ENCODE results near the gene VPS33A. TPM values are rescaled to one million over a fixed set of nuclear protein-coding genes. Genes with fewer than 3 reads are reported as not detected.

The VPS33A gene
- total and polyA plus RNA-seq, 2 of the 13 experiments (the other 11 are each of a cell fraction or from before 2014, with no cell fraction given): 11.0 to 43.6 TPM

DNA sequence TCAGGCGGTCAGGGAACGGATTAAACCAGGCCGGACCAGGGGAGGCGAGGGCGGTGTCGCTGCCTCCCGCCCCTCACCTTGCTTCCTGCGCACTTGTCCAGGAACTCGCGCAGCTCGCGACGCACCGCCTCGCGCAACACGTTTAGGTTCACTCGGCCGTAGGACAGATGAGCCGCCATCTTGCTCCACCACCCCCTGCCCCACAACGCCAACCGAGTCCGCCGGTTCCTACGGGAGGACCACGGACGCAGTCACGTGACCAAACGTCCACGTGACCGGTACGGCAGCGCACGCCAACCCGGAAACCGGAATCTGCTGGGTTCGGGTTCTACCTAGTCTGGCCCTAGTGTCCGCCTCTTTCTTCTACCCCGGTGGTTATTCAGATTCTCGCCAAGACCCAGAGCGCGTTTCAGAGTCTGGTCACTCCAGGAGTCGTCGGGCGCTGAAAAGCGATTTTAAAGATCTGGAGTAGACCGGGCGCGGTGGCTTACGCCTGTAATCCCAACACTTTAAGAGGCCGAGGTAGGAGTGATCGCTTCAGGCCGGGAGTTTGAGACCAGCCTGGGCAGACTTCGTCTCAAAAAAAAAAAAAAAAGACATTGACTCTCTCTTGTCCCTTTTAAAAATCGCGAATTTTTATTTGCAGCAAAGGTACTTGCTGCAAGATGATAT lies at the start of gene VPS33A (continued):
- TF ChIP-seq, protein P1, sequence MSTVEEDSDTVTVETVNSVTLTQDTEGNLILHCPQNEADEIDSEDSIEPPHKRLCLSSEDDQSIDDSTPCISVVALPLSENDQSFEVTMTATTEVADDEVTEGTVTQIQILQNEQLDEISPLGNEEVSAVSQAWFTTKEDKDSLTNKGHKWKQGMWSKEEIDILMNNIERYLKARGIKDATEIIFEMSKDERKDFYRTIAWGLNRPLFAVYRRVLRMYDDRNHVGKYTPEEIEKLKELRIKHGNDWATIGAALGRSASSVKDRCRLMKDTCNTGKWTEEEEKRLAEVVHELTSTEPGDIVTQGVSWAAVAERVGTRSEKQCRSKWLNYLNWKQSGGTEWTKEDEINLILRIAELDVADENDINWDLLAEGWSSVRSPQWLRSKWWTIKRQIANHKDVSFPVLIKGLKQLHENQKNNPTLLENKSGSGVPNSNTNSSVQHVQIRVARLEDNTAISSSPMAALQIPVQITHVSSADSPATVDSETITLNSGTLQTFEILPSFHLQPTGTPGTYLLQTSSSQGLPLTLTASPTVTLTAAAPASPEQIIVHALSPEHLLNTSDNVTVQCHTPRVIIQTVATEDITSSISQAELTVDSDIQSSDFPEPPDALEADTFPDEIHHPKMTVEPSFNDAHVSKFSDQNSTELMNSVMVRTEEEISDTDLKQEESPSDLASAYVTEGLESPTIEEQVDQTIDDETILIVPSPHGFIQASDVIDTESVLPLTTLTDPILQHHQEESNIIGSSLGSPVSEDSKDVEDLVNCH (CRISPR knock-in tag; IDR thresholded peaks at IDR 0.05): 0 out of 2 replicates have a peak, but pooled peaks have one; percentile 42
- no peak for TF ChIP-seq ZFP36L2 (CRISPR knock-in tag; IDR thresholded peaks at IDR 0.05)
- TF ChIP-seq PHB2 (IDR thresholded peaks at IDR 0.05; ENCODE audit: partially characterized antibody): no peak
- 0 out of 2 replicates have a peak, but pooled peaks have one; percentile 36 for TF ChIP-seq FOXJ3 (CRISPR knock-in tag; IDR thresholded peaks at IDR 0.05; ENCODE audit: borderline replicate concordance)
- TF ChIP-seq, protein P2, sequence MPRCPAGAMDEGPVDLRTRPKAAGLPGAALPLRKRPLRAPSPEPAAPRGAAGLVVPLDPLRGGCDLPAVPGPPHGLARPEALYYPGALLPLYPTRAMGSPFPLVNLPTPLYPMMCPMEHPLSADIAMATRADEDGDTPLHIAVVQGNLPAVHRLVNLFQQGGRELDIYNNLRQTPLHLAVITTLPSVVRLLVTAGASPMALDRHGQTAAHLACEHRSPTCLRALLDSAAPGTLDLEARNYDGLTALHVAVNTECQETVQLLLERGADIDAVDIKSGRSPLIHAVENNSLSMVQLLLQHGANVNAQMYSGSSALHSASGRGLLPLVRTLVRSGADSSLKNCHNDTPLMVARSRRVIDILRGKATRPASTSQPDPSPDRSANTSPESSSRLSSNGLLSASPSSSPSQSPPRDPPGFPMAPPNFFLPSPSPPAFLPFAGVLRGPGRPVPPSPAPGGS (CRISPR knock-in tag; IDR thresholded peaks at IDR 0.05): peak; percentile 85
- 0 out of 2 replicates have a peak, but pooled peaks have one; percentile 59 for TF ChIP-seq ZSCAN12 (CRISPR knock-in tag; IDR thresholded peaks at IDR 0.05)
- TF ChIP-seq DNMT1 (CRISPR knock-in tag; IDR thresholded peaks at IDR 0.05): peak; percentile 67; the same call in 1 of the 2 replicates
- TF ChIP-seq ZNF781 (CRISPR knock-in tag; IDR thresholded peaks at IDR 0.05; ENCODE audit: borderline replicate concordance, not compliant biosample characterization): peak; percentile 62
- TF ChIP-seq, protein P3, sequence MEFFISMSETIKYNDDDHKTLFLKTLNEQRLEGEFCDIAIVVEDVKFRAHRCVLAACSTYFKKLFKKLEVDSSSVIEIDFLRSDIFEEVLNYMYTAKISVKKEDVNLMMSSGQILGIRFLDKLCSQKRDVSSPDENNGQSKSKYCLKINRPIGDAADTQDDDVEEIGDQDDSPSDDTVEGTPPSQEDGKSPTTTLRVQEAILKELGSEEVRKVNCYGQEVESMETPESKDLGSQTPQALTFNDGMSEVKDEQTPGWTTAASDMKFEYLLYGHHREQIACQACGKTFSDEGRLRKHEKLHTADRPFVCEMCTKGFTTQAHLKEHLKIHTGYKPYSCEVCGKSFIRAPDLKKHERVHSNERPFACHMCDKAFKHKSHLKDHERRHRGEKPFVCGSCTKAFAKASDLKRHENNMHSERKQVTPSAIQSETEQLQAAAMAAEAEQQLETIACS (CRISPR knock-in tag; IDR thresholded peaks at IDR 0.05): no peak
- TF ChIP-seq ZNF207 (IDR thresholded peaks at IDR 0.05; ENCODE audit: borderline replicate concordance): peak; percentile 89; the same call in 1 of the 2 replicates
- TF ChIP-seq, protein P4, sequence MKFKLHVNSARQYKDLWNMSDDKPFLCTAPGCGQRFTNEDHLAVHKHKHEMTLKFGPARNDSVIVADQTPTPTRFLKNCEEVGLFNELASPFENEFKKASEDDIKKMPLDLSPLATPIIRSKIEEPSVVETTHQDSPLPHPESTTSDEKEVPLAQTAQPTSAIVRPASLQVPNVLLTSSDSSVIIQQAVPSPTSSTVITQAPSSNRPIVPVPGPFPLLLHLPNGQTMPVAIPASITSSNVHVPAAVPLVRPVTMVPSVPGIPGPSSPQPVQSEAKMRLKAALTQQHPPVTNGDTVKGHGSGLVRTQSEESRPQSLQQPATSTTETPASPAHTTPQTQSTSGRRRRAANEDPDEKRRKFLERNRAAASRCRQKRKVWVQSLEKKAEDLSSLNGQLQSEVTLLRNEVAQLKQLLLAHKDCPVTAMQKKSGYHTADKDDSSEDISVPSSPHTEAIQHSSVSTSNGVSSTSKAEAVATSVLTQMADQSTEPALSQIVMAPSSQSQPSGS (CRISPR knock-in tag; IDR thresholded peaks at IDR 0.05): peak; percentile 80; the same call in 1 of the 2 replicates
- peak; percentile 31 for TF ChIP-seq RAD21 (CRISPR knock-in tag; IDR thresholded peaks at IDR 0.05)
- TF ChIP-seq, protein P5, sequence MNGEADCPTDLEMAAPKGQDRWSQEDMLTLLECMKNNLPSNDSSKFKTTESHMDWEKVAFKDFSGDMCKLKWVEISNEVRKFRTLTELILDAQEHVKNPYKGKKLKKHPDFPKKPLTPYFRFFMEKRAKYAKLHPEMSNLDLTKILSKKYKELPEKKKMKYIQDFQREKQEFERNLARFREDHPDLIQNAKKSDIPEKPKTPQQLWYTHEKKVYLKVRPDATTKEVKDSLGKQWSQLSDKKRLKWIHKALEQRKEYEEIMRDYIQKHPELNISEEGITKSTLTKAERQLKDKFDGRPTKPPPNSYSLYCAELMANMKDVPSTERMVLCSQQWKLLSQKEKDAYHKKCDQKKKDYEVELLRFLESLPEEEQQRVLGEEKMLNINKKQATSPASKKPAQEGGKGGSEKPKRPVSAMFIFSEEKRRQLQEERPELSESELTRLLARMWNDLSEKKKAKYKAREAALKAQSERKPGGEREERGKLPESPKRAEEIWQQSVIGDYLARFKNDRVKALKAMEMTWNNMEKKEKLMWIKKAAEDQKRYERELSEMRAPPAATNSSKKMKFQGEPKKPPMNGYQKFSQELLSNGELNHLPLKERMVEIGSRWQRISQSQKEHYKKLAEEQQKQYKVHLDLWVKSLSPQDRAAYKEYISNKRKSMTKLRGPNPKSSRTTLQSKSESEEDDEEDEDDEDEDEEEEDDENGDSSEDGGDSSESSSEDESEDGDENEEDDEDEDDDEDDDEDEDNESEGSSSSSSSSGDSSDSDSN (CRISPR knock-in tag; IDR thresholded peaks at IDR 0.05): peak; percentile 95
- TF ChIP-seq ZNF333 (CRISPR knock-in tag; IDR thresholded peaks at IDR 0.05; ENCODE audit: borderline replicate concordance): no peak; the same call in 1 of the 2 replicates
- 0 out of 2 replicates have a peak, but pooled peaks have one; percentile 31 for TF ChIP-seq U2AF2 (IDR thresholded peaks at IDR 0.05; ENCODE audit: low read depth, low read length)
- TF ChIP-seq, protein P6, sequence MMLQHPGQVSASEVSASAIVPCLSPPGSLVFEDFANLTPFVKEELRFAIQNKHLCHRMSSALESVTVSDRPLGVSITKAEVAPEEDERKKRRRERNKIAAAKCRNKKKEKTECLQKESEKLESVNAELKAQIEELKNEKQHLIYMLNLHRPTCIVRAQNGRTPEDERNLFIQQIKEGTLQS (CRISPR knock-in tag; IDR thresholded peaks at IDR 0.05): peak; percentile 54; the same call in 1 of the 2 replicates
- TF ChIP-seq, protein P7, sequence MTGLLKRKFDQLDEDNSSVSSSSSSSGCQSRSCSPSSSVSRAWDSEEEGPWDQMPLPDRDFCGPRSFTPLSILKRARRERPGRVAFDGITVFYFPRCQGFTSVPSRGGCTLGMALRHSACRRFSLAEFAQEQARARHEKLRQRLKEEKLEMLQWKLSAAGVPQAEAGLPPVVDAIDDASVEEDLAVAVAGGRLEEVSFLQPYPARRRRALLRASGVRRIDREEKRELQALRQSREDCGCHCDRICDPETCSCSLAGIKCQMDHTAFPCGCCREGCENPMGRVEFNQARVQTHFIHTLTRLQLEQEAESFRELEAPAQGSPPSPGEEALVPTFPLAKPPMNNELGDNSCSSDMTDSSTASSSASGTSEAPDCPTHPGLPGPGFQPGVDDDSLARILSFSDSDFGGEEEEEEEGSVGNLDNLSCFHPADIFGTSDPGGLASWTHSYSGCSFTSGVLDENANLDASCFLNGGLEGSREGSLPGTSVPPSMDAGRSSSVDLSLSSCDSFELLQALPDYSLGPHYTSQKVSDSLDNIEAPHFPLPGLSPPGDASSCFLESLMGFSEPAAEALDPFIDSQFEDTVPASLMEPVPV (CRISPR knock-in tag; IDR thresholded peaks at IDR 0.05): peak; percentile 62; the same call in 1 of the 2 replicates

Measured in HepG2 (cell line).